Tibial nerve (tissue), 4 donors: ENCODE results near the gene NR2F6.
"Not testable (repeated sequence)": the region's sequence is repeated elsewhere in the genome, so short reads cannot be mapped to it uniquely, and the experiment has no call there.

ENCODE experiments used
- EP300 ChIP-seq, 2 donors: sonication (generic); formaldehyde crosslinking; IDR thresholded peaks; one replicate each; pipeline ENCODE4 v1.6.1; 2017; ENCODE audit warnings: antibody characterized with exemption in 2 of 2, mild to moderate bottlenecking in 1 of 2
- POLR2A ChIP-seq, 2 donors: fragments of 450-650 bp; IDR thresholded peaks; one replicate each; pipeline ENCODE4 v1.6.1; 2017; ENCODE audit warnings: antibody characterized with exemption in 2 of 2, mild to moderate bottlenecking in 2 of 2, moderate library complexity in 2 of 2
- TF ChIP-seq, protein P1 (sequence below), 5 experiments: fragments of 200-600 bp in 3 of 5; fragments of 450-650 bp in 2 of 5; sonication (generic) in 3 of 5; IDR thresholded peaks; one replicate each; pipeline ENCODE4 v1.5.1; 2016 to 2019; ENCODE audit warnings: antibody characterized with exemption in 5 of 5, mild to moderate bottlenecking in 3 of 5, moderate library complexity in 2 of 5

DNA sequence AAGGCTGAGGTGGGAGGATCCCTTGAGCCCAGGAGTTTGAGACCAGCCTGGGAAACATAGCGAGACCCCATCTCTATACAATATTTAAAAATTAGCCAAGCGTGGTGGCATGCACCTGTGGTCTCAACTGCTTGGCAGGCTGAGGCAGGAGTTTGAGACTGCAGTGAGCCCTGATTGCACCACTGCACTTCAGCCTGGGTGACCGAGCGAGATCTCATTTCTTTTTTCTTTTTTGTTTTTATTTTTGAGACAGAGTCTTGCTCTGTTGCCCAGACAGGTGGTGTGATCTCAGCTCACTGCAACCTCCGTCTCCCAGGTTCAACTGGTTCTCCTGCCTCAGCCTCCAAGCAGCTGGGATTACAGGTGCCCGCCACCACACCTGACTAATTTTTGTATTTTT is 54.0 kb downstream of the NR2F6 start:
- TF ChIP-seq, protein P1, sequence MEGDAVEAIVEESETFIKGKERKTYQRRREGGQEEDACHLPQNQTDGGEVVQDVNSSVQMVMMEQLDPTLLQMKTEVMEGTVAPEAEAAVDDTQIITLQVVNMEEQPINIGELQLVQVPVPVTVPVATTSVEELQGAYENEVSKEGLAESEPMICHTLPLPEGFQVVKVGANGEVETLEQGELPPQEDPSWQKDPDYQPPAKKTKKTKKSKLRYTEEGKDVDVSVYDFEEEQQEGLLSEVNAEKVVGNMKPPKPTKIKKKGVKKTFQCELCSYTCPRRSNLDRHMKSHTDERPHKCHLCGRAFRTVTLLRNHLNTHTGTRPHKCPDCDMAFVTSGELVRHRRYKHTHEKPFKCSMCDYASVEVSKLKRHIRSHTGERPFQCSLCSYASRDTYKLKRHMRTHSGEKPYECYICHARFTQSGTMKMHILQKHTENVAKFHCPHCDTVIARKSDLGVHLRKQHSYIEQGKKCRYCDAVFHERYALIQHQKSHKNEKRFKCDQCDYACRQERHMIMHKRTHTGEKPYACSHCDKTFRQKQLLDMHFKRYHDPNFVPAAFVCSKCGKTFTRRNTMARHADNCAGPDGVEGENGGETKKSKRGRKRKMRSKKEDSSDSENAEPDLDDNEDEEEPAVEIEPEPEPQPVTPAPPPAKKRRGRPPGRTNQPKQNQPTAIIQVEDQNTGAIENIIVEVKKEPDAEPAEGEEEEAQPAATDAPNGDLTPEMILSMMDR (IDR thresholded peaks at IDR 0.05): not testable (repeated sequence)
- not testable (repeated sequence) for TF ChIP-seq POLR2A, EP300 (IDR thresholded peaks at IDR 0.05)
